SK-N-SH (cell line): ENCODE data around the gene MARCHF10. TPM values are rescaled to one million over a fixed set of nuclear protein-coding genes. Genes with fewer than 3 reads are reported as not detected.

ENCODE experiments used
- CTCF ChIA-PET: fragments of 300-600, 350-600 bp; formaldehyde crosslinking; extraction: SDS; loops from one replicate; lab custom pipeline; 2021; lab: Yijun Ruan, JAX
- POLR2A ChIA-PET: fragments of 350-600 bp; sonication (Branson Sonifier 250); formaldehyde crosslinking; extraction: SDS; loops from one replicate; lab custom pipeline; 2020; ENCODE audit warnings: antibody characterized with exemption, inconsistent platforms; lab: Yijun Ruan, JAX
- DNase-seq: peaks from one replicate; pipeline ENCODE4 v3.0.0; 2012
- H2AFZ ChIP-seq: fragments of 200-600 bp; sonication (generic); 2 replicates; pipeline ENCODE4 v1.8.1; 2016; ENCODE audit warnings: antibody characterized with exemption, mild to moderate bottlenecking, low read depth
- H3F3A ChIP-seq: fragments of 200-600 bp; sonication (generic); replicated peaks from 2 replicates; pipeline ENCODE3; 2016; ENCODE audit warnings: antibody characterized with exemption, mild to moderate bottlenecking; ENCODE audit not compliant: insufficient read depth
- H3K27ac ChIP-seq, 2 experiments: fragments of 200-500 bp in 1 of 2; fragments of 200-600 bp in 1 of 2; sonication (Bioruptor generic) in 1 of 2; sonication (generic), shearing (Covaris generic) in 1 of 2; 2 replicates each; pipeline versions ENCODE4 v1.5.1 to v1.6.1; 2014 to 2016; ENCODE audit warnings: low read depth in 2 of 2, inconsistent platforms in 1 of 2, low read length in 1 of 2, mild to moderate bottlenecking in 1 of 2, mixed read lengths in 1 of 2
- H3K27me3 ChIP-seq: fragments of 200-600 bp; sonication (generic), shearing (Covaris generic); 2 replicates; pipeline ENCODE4 v1.6.1; 2016; ENCODE audit warnings: mixed run types; ENCODE audit not compliant: insufficient read depth
- H3K36me3 ChIP-seq, 2 experiments: fragments of 200-500 bp in 1 of 2; fragments of 200-600 bp in 1 of 2; sonication (Bioruptor generic) in 1 of 2; sonication (generic) in 1 of 2; replicated peaks in 1 of 2; 2 replicates each; pipeline versions ENCODE3 to v1.5.1; 2014 to 2016; ENCODE audit warnings: low read length in 1 of 2, mild to moderate bottlenecking in 1 of 2; ENCODE audit not compliant: insufficient read depth in 2 of 2, control insufficient read depth in 1 of 2
- H3K4me1 ChIP-seq, 2 experiments: fragments of 200-500 bp in 1 of 2; fragments of 200-600 bp in 1 of 2; sonication (Bioruptor generic) in 1 of 2; sonication (generic), shearing (Covaris generic) in 1 of 2; 2 replicates each; pipeline versions ENCODE4 v1.5.1 to v1.6.1; 2014 to 2016; ENCODE audit warnings: low read depth in 1 of 2, low read length in 1 of 2, mixed run types in 1 of 2; ENCODE audit not compliant: insufficient read depth in 2 of 2, control insufficient read depth in 1 of 2
- H3K4me2 ChIP-seq: fragments of 200-600 bp; sonication (generic), shearing (Covaris generic); 2 replicates; pipeline ENCODE4 v1.6.1; 2017; ENCODE audit warnings: mixed run types
- H3K4me3 ChIP-seq, 2 experiments: fragments of 200-500 bp in 1 of 2; fragments of 200-600 bp in 1 of 2; sonication (Bioruptor generic) in 1 of 2; sonication (generic), shearing (Covaris generic) in 1 of 2; 2 replicates each; pipeline versions ENCODE4 v1.5.1 to v1.8.1; 2014 to 2016; ENCODE audit warnings: low read depth in 2 of 2, inconsistent platforms in 1 of 2, low read length in 1 of 2, mild to moderate bottlenecking in 1 of 2, mixed read lengths in 1 of 2, moderate library complexity in 1 of 2
- H3K79me2 ChIP-seq: fragments of 200-600 bp; sonication (generic); 2 replicates; pipeline ENCODE4 v1.8.1; 2017; ENCODE audit warnings: mild to moderate bottlenecking; ENCODE audit not compliant: insufficient read depth
- H3K9ac ChIP-seq: fragments of 200-600 bp; sonication (generic); 2 replicates; pipeline ENCODE4 v1.6.1; 2017; ENCODE audit warnings: mixed run types
- H3K9me2 ChIP-seq: fragments of 200-600 bp; sonication (generic); 2 replicates; pipeline ENCODE4 v1.6.1; 2017; ENCODE audit warnings: mixed run types
- H3K9me3 ChIP-seq: fragments of 200-600 bp; sonication (generic); 2 replicates; pipeline ENCODE4 v1.6.1; 2017; ENCODE audit warnings: mixed run types, mild to moderate bottlenecking, moderate library complexity
- H4K20me1 ChIP-seq: fragments of 200-600 bp; sonication (generic); 2 replicates; pipeline ENCODE4 v1.6.1; 2017; ENCODE audit warnings: mild to moderate bottlenecking, mixed run types; ENCODE audit not compliant: insufficient read depth
- CHD2 ChIP-seq: fragments of 150-350 bp; IDR thresholded peaks from 2 replicates; pipeline ENCODE4 v1.6.1; 2018; ENCODE audit warnings: low read length; ENCODE audit not compliant: partially characterized antibody
- EP300 ChIP-seq, 2 experiments: IDR thresholded peaks; 2 replicates each; pipeline versions ENCODE4 v1.4.0 to v1.6.1; 2012; ENCODE audit warnings: borderline replicate concordance in 1 of 2, low read depth in 1 of 2, low read length in 1 of 2
- FOXJ3 ChIP-seq: sonication (generic); formaldehyde crosslinking; IDR thresholded peaks from 2 replicates; pipeline ENCODE4 v1.5.1; 2020; ENCODE audit warnings: mild to moderate bottlenecking, missing genetic modification reagents
- FOXM1 ChIP-seq: IDR thresholded peaks from 2 replicates; pipeline ENCODE4 v1.4.0; 2012; ENCODE audit warnings: low read depth, mild to moderate bottlenecking
- GATA2 ChIP-seq: sonication (generic); formaldehyde crosslinking; IDR thresholded peaks from 2 replicates; pipeline ENCODE4 v1.5.0; 2020; ENCODE audit warnings: mild to moderate bottlenecking, missing genetic modification reagents
- JUND ChIP-seq: IDR thresholded peaks from 2 replicates; pipeline ENCODE4 v1.4.0; 2012
- MEF2A ChIP-seq: IDR thresholded peaks from 2 replicates; pipeline ENCODE4 v1.4.0; 2012; ENCODE audit warnings: low read depth, borderline replicate concordance
- NFIC ChIP-seq: IDR thresholded peaks from 2 replicates; pipeline ENCODE4 v1.4.0; 2012; ENCODE audit warnings: borderline replicate concordance
- NRF1 ChIP-seq: IDR thresholded peaks from 2 replicates; pipeline ENCODE4 v1.6.1; 2012; ENCODE audit warnings: low read depth, mild to moderate bottlenecking, low read length
- POLR2AphosphoS5 ChIP-seq: IDR thresholded peaks from 2 replicates; pipeline ENCODE4 v1.6.1; 2012; ENCODE audit warnings: low read depth, low read length
- RAD21 ChIP-seq: IDR thresholded peaks from 2 replicates; pipeline ENCODE4 v1.6.1; 2012; ENCODE audit warnings: mild to moderate bottlenecking, low read length
- RCOR1 ChIP-seq: fragments of 150-350 bp; IDR thresholded peaks from 2 replicates; pipeline ENCODE4 v1.6.1; 2017; ENCODE audit warnings: antibody characterized with exemption, low read length
- RXRA ChIP-seq: IDR thresholded peaks from 2 replicates; pipeline ENCODE4 v1.4.0; 2012; ENCODE audit warnings: low read depth, mild to moderate bottlenecking, borderline replicate concordance
- TAF1 ChIP-seq: IDR thresholded peaks from 2 replicates; pipeline ENCODE4 v1.6.1; 2012; ENCODE audit warnings: low read depth, mild to moderate bottlenecking, low read length, moderate library complexity, borderline replicate concordance
- YY1 ChIP-seq: IDR thresholded peaks from 2 replicates; pipeline ENCODE4 v1.4.0; 2012; ENCODE audit warnings: low read depth, mild to moderate bottlenecking
- WGBS: methylation state at CpG from one replicate; pipeline ENCODE4 v1.1.6; 2017; ENCODE audit warnings: low lambda C conversion rate; 5-methylcytosine and 5-hydroxymethylcytosine counted together
- polyA plus RNA-seq, 3 experiments: library from polyadenylated mRNA; depleted of rRNA; stranded (reverse); fragments of >200 nt; gene quantifications; 2 replicates each; pipeline ENCODE4 v1.2.3, GENCODE V29; 2012
- TF ChIP-seq, protein P1 (sequence below): IDR thresholded peaks from 2 replicates; pipeline ENCODE4 v1.4.0; 2012; ENCODE audit warnings: low read depth, borderline replicate concordance
- TF ChIP-seq, protein P2 (sequence below): IDR thresholded peaks from 2 replicates; pipeline ENCODE4 v1.4.0; 2012; ENCODE audit warnings: low read depth
- TF ChIP-seq, protein P3 (sequence below): fragments of 150-350 bp; IDR thresholded peaks from 2 replicates; pipeline ENCODE4 v1.6.1; 2017; ENCODE audit warnings: antibody characterized with exemption, low read length, low read depth, borderline replicate concordance
- TF ChIP-seq, protein P4 (sequence below): IDR thresholded peaks from 2 replicates; pipeline ENCODE4 v1.6.1; 2012; ENCODE audit warnings: mild to moderate bottlenecking, low read depth, low read length, moderate library complexity
- TF ChIP-seq, protein P5 (sequence below): fragments of 200-600 bp; sonication (generic); IDR thresholded peaks from 2 replicates; pipeline ENCODE4 v1.6.1; 2017; ENCODE audit warnings: antibody characterized with exemption, mild to moderate bottlenecking, moderate library complexity

MARCHF10 gene
- polyA plus RNA-seq, 1 of the 3 experiments (the other 2 are of a cell fraction), result 0.16 TPM

DNA sequence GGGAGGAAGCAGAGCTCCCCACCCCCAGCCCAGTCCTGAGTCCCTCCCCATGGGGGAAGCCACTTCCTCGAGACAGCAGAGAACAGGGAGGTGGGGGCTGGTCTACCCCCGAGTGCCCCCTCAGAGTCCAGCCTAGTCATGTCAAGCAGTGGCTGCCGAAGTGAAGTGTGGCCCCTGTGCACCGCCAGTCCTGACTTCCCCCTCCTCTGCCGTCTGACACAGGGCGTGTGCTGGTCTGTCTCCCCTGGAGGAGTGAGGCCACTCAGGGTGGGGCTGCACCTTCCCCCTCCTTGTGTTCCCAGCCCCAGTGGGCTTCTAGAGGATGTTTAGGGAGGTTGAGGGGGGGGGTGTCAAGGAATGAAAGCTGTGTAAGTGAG lies 133.8 kb downstream of the MARCHF10 start:
- POLR2A ChIA-PET, result no interaction called here
- TF ChIP-seq, protein P1, sequence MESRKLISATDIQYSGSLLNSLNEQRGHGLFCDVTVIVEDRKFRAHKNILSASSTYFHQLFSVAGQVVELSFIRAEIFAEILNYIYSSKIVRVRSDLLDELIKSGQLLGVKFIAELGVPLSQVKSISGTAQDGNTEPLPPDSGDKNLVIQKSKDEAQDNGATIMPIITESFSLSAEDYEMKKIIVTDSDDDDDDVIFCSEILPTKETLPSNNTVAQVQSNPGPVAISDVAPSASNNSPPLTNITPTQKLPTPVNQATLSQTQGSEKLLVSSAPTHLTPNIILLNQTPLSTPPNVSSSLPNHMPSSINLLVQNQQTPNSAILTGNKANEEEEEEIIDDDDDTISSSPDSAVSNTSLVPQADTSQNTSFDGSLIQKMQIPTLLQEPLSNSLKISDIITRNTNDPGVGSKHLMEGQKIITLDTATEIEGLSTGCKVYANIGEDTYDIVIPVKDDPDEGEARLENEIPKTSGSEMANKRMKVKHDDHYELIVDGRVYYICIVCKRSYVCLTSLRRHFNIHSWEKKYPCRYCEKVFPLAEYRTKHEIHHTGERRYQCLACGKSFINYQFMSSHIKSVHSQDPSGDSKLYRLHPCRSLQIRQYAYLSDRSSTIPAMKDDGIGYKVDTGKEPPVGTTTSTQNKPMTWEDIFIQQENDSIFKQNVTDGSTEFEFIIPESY, result no peak
- no peak for TF ChIP-seq MEF2A
- no peak for TF ChIP-seq FOXM1
- no peak for TF ChIP-seq RXRA
- TF ChIP-seq GATA2, result no peak
- TF ChIP-seq, protein P2, sequence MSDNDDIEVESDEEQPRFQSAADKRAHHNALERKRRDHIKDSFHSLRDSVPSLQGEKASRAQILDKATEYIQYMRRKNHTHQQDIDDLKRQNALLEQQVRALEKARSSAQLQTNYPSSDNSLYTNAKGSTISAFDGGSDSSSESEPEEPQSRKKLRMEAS, result no peak
- TF ChIP-seq TAF1, result no peak
- TF ChIP-seq NRF1, result no peak
- TF ChIP-seq POLR2AphosphoS5, result no peak
- no peak for TF ChIP-seq NFIC
- TF ChIP-seq YY1, result no peak
- no peak for TF ChIP-seq EP300 (IDR thresholded peaks at IDR 0.05; ENCODE audit: borderline replicate concordance in 1 of 2, low read depth in 1 of 2, low read length in 1 of 2)
- no peak for TF ChIP-seq JUND
- TF ChIP-seq, protein P3, sequence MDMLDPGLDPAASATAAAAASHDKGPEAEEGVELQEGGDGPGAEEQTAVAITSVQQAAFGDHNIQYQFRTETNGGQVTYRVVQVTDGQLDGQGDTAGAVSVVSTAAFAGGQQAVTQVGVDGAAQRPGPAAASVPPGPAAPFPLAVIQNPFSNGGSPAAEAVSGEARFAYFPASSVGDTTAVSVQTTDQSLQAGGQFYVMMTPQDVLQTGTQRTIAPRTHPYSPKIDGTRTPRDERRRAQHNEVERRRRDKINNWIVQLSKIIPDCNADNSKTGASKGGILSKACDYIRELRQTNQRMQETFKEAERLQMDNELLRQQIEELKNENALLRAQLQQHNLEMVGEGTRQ, result no peak
- no peak for TF ChIP-seq CHD2
- TF ChIP-seq RCOR1, result no peak
- TF ChIP-seq, protein P4, sequence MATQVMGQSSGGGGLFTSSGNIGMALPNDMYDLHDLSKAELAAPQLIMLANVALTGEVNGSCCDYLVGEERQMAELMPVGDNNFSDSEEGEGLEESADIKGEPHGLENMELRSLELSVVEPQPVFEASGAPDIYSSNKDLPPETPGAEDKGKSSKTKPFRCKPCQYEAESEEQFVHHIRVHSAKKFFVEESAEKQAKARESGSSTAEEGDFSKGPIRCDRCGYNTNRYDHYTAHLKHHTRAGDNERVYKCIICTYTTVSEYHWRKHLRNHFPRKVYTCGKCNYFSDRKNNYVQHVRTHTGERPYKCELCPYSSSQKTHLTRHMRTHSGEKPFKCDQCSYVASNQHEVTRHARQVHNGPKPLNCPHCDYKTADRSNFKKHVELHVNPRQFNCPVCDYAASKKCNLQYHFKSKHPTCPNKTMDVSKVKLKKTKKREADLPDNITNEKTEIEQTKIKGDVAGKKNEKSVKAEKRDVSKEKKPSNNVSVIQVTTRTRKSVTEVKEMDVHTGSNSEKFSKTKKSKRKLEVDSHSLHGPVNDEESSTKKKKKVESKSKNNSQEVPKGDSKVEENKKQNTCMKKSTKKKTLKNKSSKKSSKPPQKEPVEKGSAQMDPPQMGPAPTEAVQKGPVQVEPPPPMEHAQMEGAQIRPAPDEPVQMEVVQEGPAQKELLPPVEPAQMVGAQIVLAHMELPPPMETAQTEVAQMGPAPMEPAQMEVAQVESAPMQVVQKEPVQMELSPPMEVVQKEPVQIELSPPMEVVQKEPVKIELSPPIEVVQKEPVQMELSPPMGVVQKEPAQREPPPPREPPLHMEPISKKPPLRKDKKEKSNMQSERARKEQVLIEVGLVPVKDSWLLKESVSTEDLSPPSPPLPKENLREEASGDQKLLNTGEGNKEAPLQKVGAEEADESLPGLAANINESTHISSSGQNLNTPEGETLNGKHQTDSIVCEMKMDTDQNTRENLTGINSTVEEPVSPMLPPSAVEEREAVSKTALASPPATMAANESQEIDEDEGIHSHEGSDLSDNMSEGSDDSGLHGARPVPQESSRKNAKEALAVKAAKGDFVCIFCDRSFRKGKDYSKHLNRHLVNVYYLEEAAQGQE, result no peak
- TF ChIP-seq, protein P5, sequence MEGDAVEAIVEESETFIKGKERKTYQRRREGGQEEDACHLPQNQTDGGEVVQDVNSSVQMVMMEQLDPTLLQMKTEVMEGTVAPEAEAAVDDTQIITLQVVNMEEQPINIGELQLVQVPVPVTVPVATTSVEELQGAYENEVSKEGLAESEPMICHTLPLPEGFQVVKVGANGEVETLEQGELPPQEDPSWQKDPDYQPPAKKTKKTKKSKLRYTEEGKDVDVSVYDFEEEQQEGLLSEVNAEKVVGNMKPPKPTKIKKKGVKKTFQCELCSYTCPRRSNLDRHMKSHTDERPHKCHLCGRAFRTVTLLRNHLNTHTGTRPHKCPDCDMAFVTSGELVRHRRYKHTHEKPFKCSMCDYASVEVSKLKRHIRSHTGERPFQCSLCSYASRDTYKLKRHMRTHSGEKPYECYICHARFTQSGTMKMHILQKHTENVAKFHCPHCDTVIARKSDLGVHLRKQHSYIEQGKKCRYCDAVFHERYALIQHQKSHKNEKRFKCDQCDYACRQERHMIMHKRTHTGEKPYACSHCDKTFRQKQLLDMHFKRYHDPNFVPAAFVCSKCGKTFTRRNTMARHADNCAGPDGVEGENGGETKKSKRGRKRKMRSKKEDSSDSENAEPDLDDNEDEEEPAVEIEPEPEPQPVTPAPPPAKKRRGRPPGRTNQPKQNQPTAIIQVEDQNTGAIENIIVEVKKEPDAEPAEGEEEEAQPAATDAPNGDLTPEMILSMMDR, result no peak
- no peak for TF ChIP-seq RAD21
- TF ChIP-seq FOXJ3, result no peak
- CTCF ChIA-PET, result interaction anchor here (1.3 to 8.6 kb wide), 4 partner anchors 13 to 937 kb away, joined by 3 to 67 read pairs (median 16); no protein-coding TSS in a partner anchor
- WGBS, result 95% methylated on average over 5 of the region's 6 CpGs
- Histone ChIP-seq H3K9me3 (no peaks in the 10 kb centered on the region), H3K9me2 (no peaks in the 10 kb centered on the region), H3K27me3 (no peaks in the 10 kb centered on the region), H2AFZ (no peak overlapping the region), H4K20me1 (peaks cover 5% of the 10 kb centered on the region; the same call in 1 of the 2 replicates), H3K4me1 (peaks cover 0 to 10% of the 10 kb centered on the region in 2 experiments; a peak in 1 of 4 replicates), H3K4me2 (no peak overlapping the region), H3K9ac (no peak overlapping the region), H3K27ac (no peak overlapping the region; a peak in 1 of 4 replicates), H3K4me3 (no peak overlapping the region), H3K79me2 (peaks cover 34% of the 10 kb centered on the region; the same call in 1 of the 2 replicates), H3F3A (peaks cover 22% of the 10 kb centered on the region), H3K36me3 (peaks cover 74 to 75% of the 10 kb centered on the region in 2 experiments)
- DNase-seq, result no peak
